Ishikawa (cell line): ENCODE data around the gene ZAR1L.

ENCODE experiments used
- CEBPB ChIP-seq: IDR thresholded peaks from 2 replicates; pipeline ENCODE4 v1.6.1; 2012
- EP300 ChIP-seq: IDR thresholded peaks from 2 replicates; pipeline ENCODE4 v1.6.1; 2012; ENCODE audit warnings: borderline replicate concordance
- MAX ChIP-seq: IDR thresholded peaks from 2 replicates; pipeline ENCODE4 v1.6.1; 2012
- RAD21 ChIP-seq: IDR thresholded peaks from 2 replicates; pipeline ENCODE4 v1.6.1; 2012; ENCODE audit warnings: low read depth
- TAF1 ChIP-seq: IDR thresholded peaks from 2 replicates; pipeline ENCODE4 v1.6.1; 2012; ENCODE audit warnings: low read depth, mild to moderate bottlenecking
- TEAD4 ChIP-seq: IDR thresholded peaks from 2 replicates; pipeline ENCODE4 v1.6.1; 2012
- ZBTB7A ChIP-seq: IDR thresholded peaks from 2 replicates; pipeline ENCODE4 v1.6.1; 2012; ENCODE audit warnings: low read depth

DNA sequence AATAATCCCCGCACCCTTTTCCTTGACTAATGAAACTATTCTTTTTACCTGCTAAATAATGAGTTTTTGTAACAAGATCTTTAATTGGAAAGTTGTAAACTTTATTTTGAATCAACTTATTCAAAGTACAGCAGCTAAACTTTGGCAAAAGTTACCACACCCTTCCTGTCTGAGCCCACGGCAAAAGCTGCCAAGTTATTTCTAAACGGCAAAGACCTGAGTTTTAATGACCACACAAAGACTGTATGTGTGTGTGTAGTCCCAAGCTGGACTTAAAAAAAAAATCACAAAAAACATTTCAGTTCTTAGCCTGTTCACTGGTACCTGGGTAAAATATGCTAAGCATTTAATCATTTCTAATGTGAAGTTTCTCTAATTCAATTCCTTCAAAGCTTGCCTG, 60.7 kb downstream of the ZAR1L start:
- TF ChIP-seq TEAD4 (no peak), RAD21 (no peak), MAX (no peak), ZBTB7A (no peak), TAF1 (no peak), EP300 (no peak), CEBPB (no peak)
